LNCAP (cell line): ENCODE results near the gene GLIS1.

Experiments
- TF ChIP-seq, protein P1 (sequence below): fragments of 450-650 bp; IDR thresholded peaks from 2 replicates; pipeline ENCODE4 v1.5.1; 2017; ENCODE audit warnings: mild to moderate bottlenecking

GLIS1 gene

GRCh38 chr1:53686091-53686964 lies 52.6 kb downstream of the GLIS1 start:
- TF ChIP-seq, protein P1, sequence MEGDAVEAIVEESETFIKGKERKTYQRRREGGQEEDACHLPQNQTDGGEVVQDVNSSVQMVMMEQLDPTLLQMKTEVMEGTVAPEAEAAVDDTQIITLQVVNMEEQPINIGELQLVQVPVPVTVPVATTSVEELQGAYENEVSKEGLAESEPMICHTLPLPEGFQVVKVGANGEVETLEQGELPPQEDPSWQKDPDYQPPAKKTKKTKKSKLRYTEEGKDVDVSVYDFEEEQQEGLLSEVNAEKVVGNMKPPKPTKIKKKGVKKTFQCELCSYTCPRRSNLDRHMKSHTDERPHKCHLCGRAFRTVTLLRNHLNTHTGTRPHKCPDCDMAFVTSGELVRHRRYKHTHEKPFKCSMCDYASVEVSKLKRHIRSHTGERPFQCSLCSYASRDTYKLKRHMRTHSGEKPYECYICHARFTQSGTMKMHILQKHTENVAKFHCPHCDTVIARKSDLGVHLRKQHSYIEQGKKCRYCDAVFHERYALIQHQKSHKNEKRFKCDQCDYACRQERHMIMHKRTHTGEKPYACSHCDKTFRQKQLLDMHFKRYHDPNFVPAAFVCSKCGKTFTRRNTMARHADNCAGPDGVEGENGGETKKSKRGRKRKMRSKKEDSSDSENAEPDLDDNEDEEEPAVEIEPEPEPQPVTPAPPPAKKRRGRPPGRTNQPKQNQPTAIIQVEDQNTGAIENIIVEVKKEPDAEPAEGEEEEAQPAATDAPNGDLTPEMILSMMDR, result no peak

- TF ChIP-seq, protein P1, result no peak
These were observed 53.5 kb downstream of the GLIS1 start for GRCh38 chr1:53685272-53686051.

DNA sequence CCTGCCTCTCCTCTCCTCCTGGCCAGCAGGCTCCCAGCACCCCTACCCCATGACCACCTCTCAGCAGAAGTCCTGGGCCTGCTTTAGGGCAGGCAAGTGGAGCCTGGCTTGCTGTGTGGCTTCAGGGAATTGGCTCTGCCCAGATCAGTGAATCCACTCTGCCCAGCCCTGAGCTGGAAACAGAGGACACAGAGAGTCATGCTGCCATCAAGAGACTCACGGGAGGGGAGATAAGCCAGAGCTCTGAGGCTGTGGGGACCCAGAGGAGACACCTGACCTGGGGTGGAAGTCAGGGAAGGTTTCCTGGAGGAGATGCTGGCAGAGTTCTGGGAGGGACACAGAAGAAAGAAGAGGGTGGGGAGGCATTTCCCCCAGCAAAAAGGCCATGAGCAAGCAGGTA lies 54.2 kb downstream of the GLIS1 start:
- TF ChIP-seq, protein P1, result no peak

DNA sequence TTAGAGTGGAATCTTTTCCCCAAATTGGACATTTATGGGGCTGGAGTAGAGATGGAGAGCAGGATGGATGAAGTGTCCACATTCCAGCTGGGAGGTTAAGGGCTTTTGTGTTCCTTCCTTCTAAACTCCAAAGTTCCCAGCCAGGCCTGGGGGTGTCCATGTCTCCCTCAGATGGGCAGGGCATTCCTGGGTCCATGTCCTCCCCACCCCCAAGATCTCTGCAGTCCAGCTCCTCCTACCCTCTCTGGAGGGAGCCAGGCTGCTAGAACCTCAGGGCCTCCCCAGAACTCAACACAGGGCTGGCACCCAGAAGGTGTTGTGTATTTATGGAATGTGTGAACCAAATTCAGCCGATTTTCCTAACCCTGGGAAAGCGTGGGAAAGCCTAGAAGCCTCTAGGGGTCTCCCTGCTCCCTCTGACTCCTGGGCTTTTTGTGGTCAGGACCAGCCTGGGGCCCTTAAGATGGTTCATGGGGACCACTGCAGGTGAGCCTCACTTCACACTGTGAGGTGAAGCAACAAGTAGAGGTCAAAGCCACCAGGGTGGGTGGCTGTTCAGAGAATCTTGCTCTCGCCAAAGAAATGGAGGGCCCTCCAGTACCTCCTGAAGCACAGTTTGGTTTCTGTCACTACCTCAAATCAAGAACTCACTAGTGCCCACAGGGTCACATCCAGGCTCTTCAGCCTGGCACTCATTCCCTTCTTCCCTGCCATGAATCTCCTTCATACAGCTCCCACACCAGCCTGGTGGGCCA lies 54.8 kb downstream of the GLIS1 start:
- TF ChIP-seq, protein P1, result no peak

DNA sequence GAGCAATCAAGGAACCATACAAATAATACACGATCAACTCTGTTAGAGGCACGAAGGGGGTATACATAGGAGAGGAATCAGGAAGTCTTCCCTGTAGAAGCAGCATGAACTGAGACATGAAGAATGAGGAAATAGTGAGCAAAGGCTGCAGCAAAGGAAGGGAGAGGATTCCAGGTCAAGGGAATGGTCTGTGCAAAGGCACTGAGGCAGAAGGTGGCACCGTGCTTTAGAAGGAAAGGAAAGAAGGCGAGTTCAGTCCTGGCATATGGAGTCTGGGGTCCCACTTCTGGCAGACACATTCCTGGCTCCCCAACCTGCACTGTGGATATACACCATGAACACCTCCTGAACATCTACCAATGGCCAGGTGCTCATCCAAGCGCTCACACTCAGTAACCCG lies 56.1 kb downstream of the GLIS1 start:
- TF ChIP-seq, protein P1, result no peak

DNA sequence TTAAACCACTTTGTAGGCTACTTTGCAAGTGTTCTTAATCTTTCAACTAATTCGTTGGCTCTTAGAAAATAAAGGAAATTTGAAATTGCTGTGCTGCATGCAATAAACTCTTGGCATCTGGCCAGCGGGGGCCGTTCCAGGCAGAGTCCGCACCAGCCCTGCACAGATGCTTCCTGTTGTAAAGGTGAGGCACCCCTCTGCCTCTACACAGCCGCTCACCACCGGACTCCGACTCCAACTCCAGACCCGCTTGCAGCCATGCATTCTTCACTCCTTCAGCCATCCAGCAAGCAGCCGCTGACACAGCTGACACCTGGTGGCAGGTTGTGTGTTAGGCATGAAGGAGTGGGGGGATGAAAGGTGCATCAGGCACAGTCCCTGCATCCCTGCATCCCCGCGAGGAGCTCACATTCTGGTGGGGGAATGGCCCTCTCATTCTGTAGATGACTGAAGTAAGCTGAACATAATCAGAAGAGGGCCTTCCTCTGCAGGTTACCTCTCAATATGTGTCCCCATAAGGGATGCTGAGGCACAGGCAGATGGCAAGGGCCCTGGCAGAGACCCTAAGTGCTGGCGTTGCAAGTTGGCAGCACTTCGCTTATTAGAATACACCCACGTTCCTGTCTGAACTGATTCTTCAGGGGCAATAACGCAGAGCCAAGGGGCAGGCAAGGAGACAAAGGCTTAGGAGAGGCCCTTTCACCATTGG lies 56.8 kb downstream of the GLIS1 start:
- TF ChIP-seq, protein P1, result peak; percentile 82
